K562 (cell line): ENCODE results near the gene AGAP1. TPM values are rescaled to one million over a fixed set of nuclear protein-coding genes. Genes with fewer than 3 reads are reported as not detected.

Experiments
- ATAC-seq: fragments of 200-7000 bp; cut with Tn5 transposase; 3 replicates; pipeline ENCODE4 v1.9.1; 2020; ENCODE audit warnings: moderate library complexity
- BruUV-seq: library from RNA; stranded (reverse); fragments of 400-500 nt; replicated peaks from 2 replicates; lab custom pipeline; 2021; lab: Mats Ljungman, UMichigan
- CTCF ChIA-PET: fragments of 300-600 bp; formaldehyde crosslinking; extraction: SDS; loops from one replicate; lab custom pipeline; 2021; ENCODE audit warnings: low intra/inter-chr PET ratio; lab: Yijun Ruan, JAX
- POLR2A ChIA-PET: fragments of 300-600, 350-650 bp; sonication (Branson Sonifier 250); formaldehyde crosslinking; extraction: SDS; loops from one replicate; lab custom pipeline; 2021; ENCODE audit warnings: antibody characterized with exemption, inconsistent platforms; lab: Yijun Ruan, JAX
- DNase-seq, 4 experiments: peaks; one replicate each; pipeline versions ENCODE4 v3.0.0 to v3.0.0-alpha.2; 2011 to 2018; ENCODE audit warnings: low spot score in 3 of 4, mixed read lengths in 3 of 4; ENCODE audit errors: extremely low read depth in 1 of 4
- FAIRE-seq: peaks from 2 replicates; lab custom pipeline; 2011; peaks lifted over from hg19 to GRCh38; lab: Jason Lieb, UNC
- H2AFZ ChIP-seq: 2 replicates; pipeline ENCODE4 v1.6.0; 2011; ENCODE audit warnings: low read depth, low read length, control low read depth, inconsistent platforms
- H3K27ac ChIP-seq: fragments of 200-600 bp; 3 replicates; pipeline ENCODE4 v1.8.0; 2011; ENCODE audit warnings: low read depth, mild to moderate bottlenecking, control low read depth, inconsistent platforms, low read length, moderate library complexity, mixed read lengths; ENCODE audit errors: extremely low read depth
- H3K27me3 ChIP-seq, 2 experiments: fragments of 300-600 bp in 1 of 2; 2 replicates in 1 of 2; 3 replicates in 1 of 2; pipeline versions ENCODE4 v1.6.0 to v1.8.0; 2011; ENCODE audit warnings: inconsistent platforms in 2 of 2, low read length in 2 of 2, mild to moderate bottlenecking in 1 of 2, mixed read lengths in 1 of 2, moderate library complexity in 1 of 2; ENCODE audit not compliant: control insufficient read depth in 2 of 2, insufficient read depth in 2 of 2
- H3K36me3 ChIP-seq: fragments of 300-600 bp; 3 replicates; pipeline ENCODE4 v1.8.0; 2011; ENCODE audit warnings: mild to moderate bottlenecking, low read length, inconsistent platforms; ENCODE audit not compliant: control insufficient read depth, insufficient read depth
- H3K4me1 ChIP-seq, 2 experiments: fragments of 200-600 bp in 1 of 2; replicated peaks in 1 of 2; 2 replicates in 1 of 2; 3 replicates in 1 of 2; pipeline versions ENCODE4 v1.5.1 to v1.8.0; 2011; ENCODE audit warnings: inconsistent platforms in 2 of 2, low read length in 2 of 2, mild to moderate bottlenecking in 1 of 2, mixed read lengths in 1 of 2, moderate library complexity in 1 of 2; ENCODE audit not compliant: control insufficient read depth in 2 of 2, insufficient read depth in 2 of 2
- H3K4me2 ChIP-seq: 2 replicates; pipeline ENCODE4 v1.6.1; 2011; ENCODE audit warnings: low read length, control low read depth, inconsistent platforms, mixed read lengths; ENCODE audit not compliant: insufficient read depth
- H3K4me3 ChIP-seq: fragments of 200-600 bp; sonication (generic), shearing (Covaris generic); 2 replicates; pipeline ENCODE4 v1.5.1; 2016; ENCODE audit warnings: control low read depth, inconsistent platforms
- H3K79me2 ChIP-seq: fragments of 200-600 bp; 3 replicates; pipeline ENCODE4 v1.8.0; 2011; ENCODE audit warnings: low read length, inconsistent platforms; ENCODE audit not compliant: control insufficient read depth, insufficient read depth
- H3K9ac ChIP-seq, 2 experiments: 2 replicates each; pipeline versions ENCODE4 v1.6.0 to v1.6.1; 2011; ENCODE audit warnings: low read depth in 2 of 2, low read length in 2 of 2, control low read depth in 1 of 2, inconsistent platforms in 1 of 2, mild to moderate bottlenecking in 1 of 2, mixed read lengths in 1 of 2; ENCODE audit not compliant: insufficient read depth in 1 of 2
- H3K9me1 ChIP-seq: one replicate; pipeline ENCODE4 v1.6.0; 2011; ENCODE audit warnings: inconsistent platforms, mild to moderate bottlenecking, low read length, moderate library complexity; ENCODE audit not compliant: control insufficient read depth, insufficient read depth
- H3K9me3 ChIP-seq: replicated peaks from 2 replicates; pipeline ENCODE4 v1.5.1; 2011; ENCODE audit warnings: low read depth, low read length, inconsistent platforms; ENCODE audit not compliant: control insufficient read depth, insufficient read depth
- H4K20me1 ChIP-seq: replicated peaks from 2 replicates; pipeline ENCODE4 v1.6.1; 2011; ENCODE audit warnings: low read length, inconsistent platforms, mixed read lengths; ENCODE audit not compliant: control insufficient read depth, insufficient read depth
- ARID3B ChIP-seq: fragments of 250-450 bp; sonication (Bioruptor Pico); IDR thresholded peaks from 2 replicates; pipeline ENCODE4 v1.4.0; 2020; ENCODE audit warnings: borderline replicate concordance
- ATF4 ChIP-seq: fragments of 450-650 bp; formaldehyde crosslinking; IDR thresholded peaks from 2 replicates; pipeline ENCODE4 v1.4.0; 2022; ENCODE audit warnings: mild to moderate bottlenecking, moderate library complexity
- DIDO1 ChIP-seq: fragments of 450-650 bp; IDR thresholded peaks from 2 replicates; pipeline ENCODE4 v1.6.1; 2016; ENCODE audit warnings: low read depth, missing biosample characterization, missing genetic modification characterization
- GTF3C2 ChIP-seq: IDR thresholded peaks from 3 replicates; pipeline ENCODE4 v1.6.1; 2011; ENCODE audit warnings: borderline replicate concordance, mild to moderate bottlenecking, moderate library complexity; ENCODE audit not compliant: insufficient read length; ENCODE audit errors: extremely low read depth
- ILK ChIP-seq: fragments of 450-650 bp; IDR thresholded peaks from 2 replicates; pipeline ENCODE4 v1.6.1; 2016; ENCODE audit warnings: missing genetic modification characterization, low read depth, mild to moderate bottlenecking, missing compliant biosample characterization, moderate library complexity, borderline replicate concordance
- MCM2 ChIP-seq: fragments of 450-650 bp; IDR thresholded peaks from 2 replicates; pipeline ENCODE4 v1.6.1; 2017; ENCODE audit warnings: low read depth, mild to moderate bottlenecking
- MLLT1 ChIP-seq, 2 experiments: fragments of 450-650 bp; IDR thresholded peaks; 2 replicates each; pipeline ENCODE4 v1.6.1; 2016
- TBL1XR1 ChIP-seq, 2 experiments: IDR thresholded peaks; 2 replicates each; pipeline ENCODE4 v1.6.1; 2012; ENCODE audit warnings: improper control_type of control experiment in 2 of 2, low read length in 2 of 2, mild to moderate bottlenecking in 1 of 2
- WGBS: fragments of 100-300 bp; shearing (Covaris generic); methylation state at CpG from one replicate; pipeline ENCODE4 v1.1.6; 2016; ENCODE audit warnings: low coverage, mixed read lengths; ENCODE audit not compliant: insufficient coverage; ENCODE audit errors: missing lambda C conversion rate; 5-methylcytosine and 5-hydroxymethylcytosine counted together
- in situ Hi-C: fragments of 300-500 bp; cut with MboI; formaldehyde crosslinking; loops from 4 replicates; pipeline ENCODE4 v1.15.0; 2018; ENCODE audit warnings: inconsistent platforms, mixed read lengths
- intact Hi-C: fragments of 100-400 bp; cut with micrococcal nuclease; formaldehyde crosslinking; loops from 2 replicates; pipeline ENCODE4 v1.14.2; 2022
- polyA plus RNA-seq, 8 experiments: library from polyadenylated mRNA; depleted of rRNA in 4 of 8; stranded (reverse) in 5 of 8; unstranded in 3 of 8; fragments of >200 nt; fragmentation: Nextera tagmentation in 2 of 8; fragmentation: Illumina TruSeq in 1 of 8; extraction: Ambion mirVana in 2 of 8; extraction: Trizol in 1 of 8; gene quantifications; 2 replicates each; pipeline versions ENCODE4 v1.2.1 to v1.2.3, GENCODE V29; 2011 to 2014; ENCODE audit warnings: inconsistent platforms in 1 of 8, missing spikeins in 1 of 8
- total RNA-seq, 7 experiments: library from RNA; depleted of rRNA in 6 of 7; stranded (reverse); fragments of >200 nt in 6 of 7; fragmentation: Illumina TruSeq in 2 of 7; extraction: Trizol in 2 of 7; gene quantifications; 2 replicates each; pipeline versions ENCODE4 v1.2.1 to v1.2.3, GENCODE V29; 2011 to 2021; ENCODE audit warnings: low replicate concordance in 1 of 7
- TF ChIP-seq, protein P1 (sequence below): sonication (generic); formaldehyde crosslinking; IDR thresholded peaks from 2 replicates; pipeline ENCODE4 v1.8.0; 2023; ENCODE audit warnings: mild to moderate bottlenecking, missing genetic modification reagents

The AGAP1 gene
- total and polyA plus RNA-seq, 9 of the 15 experiments (the other 6 are each of a cell fraction or from before 2014, with no cell fraction given) = 1.3 to 24.0 (median 10.6) TPM

GRCh38 chr2:235749121-235749770, 255.4 kb downstream of the AGAP1 start:
- no peaks in the 10 kb centered on the region for H3K9me3 ChIP-seq
- ChIA-PET POLR2A (no interaction called here), CTCF (interaction anchor here (0.7 kb wide), 1 partner anchor 516 kb away, joined by 3 read pairs; no protein-coding TSS in a partner anchor)
- no peaks in the 10 kb centered on the region for H3K27me3 ChIP-seq
- H3K4me3 ChIP-seq = no peak overlapping the region
- no TSS peak for BruUV-seq
- ATAC-seq (no peak), DNase-seq (no peak), FAIRE-seq (no peak)
- no peak overlapping the region for H3K4me2 ChIP-seq
- peaks cover 0 to 1% of the 10 kb centered on the region in 2 experiments; a peak in 1 of 5 replicates for H3K4me1 ChIP-seq
- H3K27ac ChIP-seq = no peak overlapping the region
- WGBS = 92% methylated on average over 7 of the region's 10 CpGs
- H3K9ac ChIP-seq = no peak overlapping the region
- no peaks in the 10 kb centered on the region for H3K79me2 ChIP-seq
- H2AFZ ChIP-seq = no peak overlapping the region
- in situ Hi-C loops = no loop called here
- H3K36me3 ChIP-seq = peaks cover 32% of the 10 kb centered on the region; the same call in 2 of the 3 replicates
- no peaks in the 10 kb centered on the region for H3K9me1 ChIP-seq
- H4K20me1 ChIP-seq = no peaks in the 10 kb centered on the region
- intact Hi-C loops = loop anchor here (5.0 kb wide), 2 partner anchors 107 to 317 kb away; no protein-coding TSS in a partner anchor
- TF ChIP-seq, protein P1, sequence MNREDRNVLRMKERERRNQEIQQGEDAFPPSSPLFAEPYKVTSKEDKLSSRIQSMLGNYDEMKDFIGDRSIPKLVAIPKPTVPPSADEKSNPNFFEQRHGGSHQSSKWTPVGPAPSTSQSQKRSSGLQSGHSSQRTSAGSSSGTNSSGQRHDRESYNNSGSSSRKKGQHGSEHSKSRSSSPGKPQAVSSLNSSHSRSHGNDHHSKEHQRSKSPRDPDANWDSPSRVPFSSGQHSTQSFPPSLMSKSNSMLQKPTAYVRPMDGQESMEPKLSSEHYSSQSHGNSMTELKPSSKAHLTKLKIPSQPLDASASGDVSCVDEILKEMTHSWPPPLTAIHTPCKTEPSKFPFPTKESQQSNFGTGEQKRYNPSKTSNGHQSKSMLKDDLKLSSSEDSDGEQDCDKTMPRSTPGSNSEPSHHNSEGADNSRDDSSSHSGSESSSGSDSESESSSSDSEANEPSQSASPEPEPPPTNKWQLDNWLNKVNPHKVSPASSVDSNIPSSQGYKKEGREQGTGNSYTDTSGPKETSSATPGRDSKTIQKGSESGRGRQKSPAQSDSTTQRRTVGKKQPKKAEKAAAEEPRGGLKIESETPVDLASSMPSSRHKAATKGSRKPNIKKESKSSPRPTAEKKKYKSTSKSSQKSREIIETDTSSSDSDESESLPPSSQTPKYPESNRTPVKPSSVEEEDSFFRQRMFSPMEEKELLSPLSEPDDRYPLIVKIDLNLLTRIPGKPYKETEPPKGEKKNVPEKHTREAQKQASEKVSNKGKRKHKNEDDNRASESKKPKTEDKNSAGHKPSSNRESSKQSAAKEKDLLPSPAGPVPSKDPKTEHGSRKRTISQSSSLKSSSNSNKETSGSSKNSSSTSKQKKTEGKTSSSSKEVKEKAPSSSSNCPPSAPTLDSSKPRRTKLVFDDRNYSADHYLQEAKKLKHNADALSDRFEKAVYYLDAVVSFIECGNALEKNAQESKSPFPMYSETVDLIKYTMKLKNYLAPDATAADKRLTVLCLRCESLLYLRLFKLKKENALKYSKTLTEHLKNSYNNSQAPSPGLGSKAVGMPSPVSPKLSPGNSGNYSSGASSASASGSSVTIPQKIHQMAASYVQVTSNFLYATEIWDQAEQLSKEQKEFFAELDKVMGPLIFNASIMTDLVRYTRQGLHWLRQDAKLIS = no peak
- no peak for TF ChIP-seq MLLT1 (IDR thresholded peaks at IDR 0.05)
- TF ChIP-seq ATF4 (CRISPR knock-in tag) = no peak
- no peak for TF ChIP-seq GTF3C2
- no peak for TF ChIP-seq ILK (tag)
- no peak for TF ChIP-seq DIDO1 (tag)
- no peak for TF ChIP-seq TBL1XR1 (IDR thresholded peaks at IDR 0.05; ENCODE audit: low read length in 2 of 2)
- no peak for TF ChIP-seq MCM2
- TF ChIP-seq ARID3B (CRISPR knock-in tag) = no peak
